Astrocyte of the hippocampus (primary cell): ENCODE measurements around the gene USP12.

Experiments
- DNase-seq: peaks from one replicate; pipeline ENCODE4 v3.0.0; 2011; ENCODE audit warnings: low read depth, low spot score

USP12 gene

GRCh38 chr13:27186295-27186694 lies 14.7 kb upstream of the USP12 start:
- no peak for DNase-seq

DNA sequence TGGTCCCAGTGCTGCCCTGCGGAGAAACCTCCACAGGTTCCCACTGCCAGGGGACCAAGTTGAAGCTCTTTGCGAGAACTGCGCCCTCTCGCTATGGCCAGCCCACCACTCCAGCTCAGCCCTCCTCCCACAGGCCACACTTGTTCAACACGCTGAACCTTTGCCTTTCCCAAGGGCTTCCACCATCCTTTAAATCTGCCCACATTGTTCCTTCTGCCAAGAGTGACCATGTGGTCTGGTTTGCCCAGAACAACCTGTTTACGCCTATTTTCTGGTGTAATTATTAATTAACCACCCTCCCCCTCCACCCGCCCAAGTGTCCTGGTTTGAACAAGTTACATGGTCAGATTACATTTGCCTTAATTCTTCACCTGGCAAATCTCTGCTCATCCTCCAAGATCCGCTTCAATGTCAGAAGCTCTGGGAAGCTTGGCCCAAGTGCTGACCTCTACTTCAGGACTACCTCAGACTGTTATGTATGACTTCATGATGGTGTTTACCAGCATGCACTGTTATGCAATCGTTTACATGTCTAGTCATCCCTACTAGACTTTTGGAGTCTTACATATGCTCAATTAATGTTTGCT lies 12.0 kb upstream of the USP12 start:
- DNase-seq: no peak

DNA sequence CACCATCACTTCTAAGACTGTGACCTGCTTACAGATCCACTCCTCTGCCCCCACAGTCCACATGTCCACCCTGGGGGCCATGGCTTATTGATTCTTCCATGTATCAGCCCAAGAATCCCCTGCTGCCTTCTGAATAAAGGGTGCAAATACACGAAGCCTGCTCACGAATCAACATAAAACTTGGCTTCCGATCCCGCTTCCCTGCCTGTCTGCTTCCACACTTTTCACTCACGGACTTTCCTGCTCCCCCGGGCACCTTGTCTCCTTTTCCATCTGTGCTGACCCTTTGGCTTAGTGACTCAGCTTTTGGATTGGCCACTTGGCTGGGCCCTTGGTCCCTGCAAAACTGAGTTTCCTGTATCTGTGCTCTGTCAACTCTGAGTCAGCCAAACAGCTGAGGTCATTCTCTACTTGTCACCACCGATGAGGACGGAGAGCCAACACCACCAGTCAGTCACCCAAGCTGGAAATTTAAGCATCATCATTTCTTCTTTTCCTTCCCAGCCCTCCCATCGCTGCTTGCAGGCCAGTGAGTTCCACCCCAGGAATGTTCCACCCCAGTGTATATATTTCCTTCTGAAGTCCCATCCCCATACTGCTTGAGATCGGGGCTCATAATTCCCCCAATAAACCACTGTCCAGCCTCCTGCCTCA lies 11.4 kb upstream of the USP12 start:
- peak; percentile 81 for DNase-seq

- no peak for DNase-seq
Observed at GRCh38 chr13:27182054-27182453, 10.4 kb upstream of the USP12 start.

DNA sequence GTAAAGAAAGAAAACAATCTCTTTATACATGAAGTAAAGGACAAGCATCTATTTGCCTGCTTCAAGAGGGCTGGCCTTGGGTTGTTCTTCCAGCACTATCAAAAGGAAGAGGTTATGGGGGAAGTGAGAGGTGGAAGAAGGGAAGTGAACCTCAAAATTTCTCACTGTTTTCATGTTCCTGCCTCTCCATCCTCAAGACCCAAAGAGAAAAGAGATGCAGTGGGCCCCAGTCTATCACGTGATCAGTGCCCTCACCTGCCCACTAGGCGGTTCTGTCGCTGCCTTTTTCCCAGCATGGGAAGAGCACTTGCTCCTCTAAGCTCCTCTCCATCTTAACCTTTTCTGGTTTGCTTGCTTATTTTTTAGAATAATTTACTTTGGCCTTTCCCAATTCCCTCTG lies 6.2 kb upstream of the USP12 start:
- DNase-seq: no peak

- DNase-seq: no peak
Observed at GRCh38 chr13:27176470-27177410, 5.1 kb upstream of the USP12 start.

DNA sequence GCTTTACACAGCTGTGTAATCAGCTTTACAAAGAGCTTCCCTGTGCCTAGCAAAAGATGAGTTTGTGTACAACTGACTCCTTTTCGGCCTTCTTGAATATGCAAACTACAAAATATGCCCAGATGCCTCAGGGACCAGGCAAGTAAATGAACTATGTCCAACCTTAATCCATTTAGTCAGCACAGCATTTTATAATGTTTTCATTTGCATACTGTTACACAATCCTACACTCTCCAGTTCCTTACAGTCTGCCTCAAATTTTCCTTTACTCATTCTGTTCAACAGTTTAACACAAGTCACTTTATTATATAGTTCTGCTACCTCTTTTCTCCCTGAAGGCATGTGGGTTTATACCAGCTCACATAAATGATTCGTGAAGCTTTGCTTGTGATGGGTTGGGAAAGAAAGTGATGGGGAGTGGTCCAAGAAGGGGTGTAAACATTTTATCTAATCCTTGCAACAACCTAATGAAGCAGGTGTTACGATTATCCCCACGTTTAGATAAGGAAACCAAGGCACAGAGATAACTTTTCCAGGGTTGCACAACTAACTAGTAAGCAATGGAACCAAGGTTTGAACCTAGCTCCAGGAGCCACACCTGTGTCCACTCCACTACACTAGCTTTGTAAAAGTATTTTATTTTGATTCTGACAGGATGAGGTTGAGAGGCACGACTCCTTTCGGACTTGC lies 3.3 kb upstream of the USP12 start:
- no peak for DNase-seq

DNA sequence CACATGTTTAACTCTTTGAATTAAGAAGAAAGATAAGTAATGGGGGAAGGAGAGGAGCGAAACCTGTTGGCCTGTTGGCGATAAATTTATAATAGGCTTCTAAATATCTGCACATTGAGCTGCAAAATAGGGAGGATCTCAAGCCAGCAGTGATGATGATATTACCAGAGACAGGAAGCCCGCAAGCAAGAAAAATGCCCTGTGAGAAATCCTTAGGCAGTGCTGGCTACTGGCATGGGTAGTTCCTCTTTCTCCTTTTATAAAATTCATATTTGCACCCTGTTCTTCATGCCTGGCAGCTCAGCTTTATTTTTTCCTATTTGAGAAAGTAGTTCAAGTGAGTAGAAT lies 858 bp upstream of the USP12 start:
- DNase-seq: no peak

- peak; percentile 98 for DNase-seq
Observed at GRCh38 chr13:27171827-27172494, 350 bp upstream of the USP12 start.

- DNase-seq: peak; percentile 69
Observed at GRCh38 chr13:27170516-27171243, 931 bp downstream of the USP12 start.

- DNase-seq: no peak
Observed at GRCh38 chr13:27170221-27170515, 1.4 kb downstream of the USP12 start.

- DNase-seq: no peak
Observed at GRCh38 chr13:27168906-27169657, 2.5 kb downstream of the USP12 start.

DNA sequence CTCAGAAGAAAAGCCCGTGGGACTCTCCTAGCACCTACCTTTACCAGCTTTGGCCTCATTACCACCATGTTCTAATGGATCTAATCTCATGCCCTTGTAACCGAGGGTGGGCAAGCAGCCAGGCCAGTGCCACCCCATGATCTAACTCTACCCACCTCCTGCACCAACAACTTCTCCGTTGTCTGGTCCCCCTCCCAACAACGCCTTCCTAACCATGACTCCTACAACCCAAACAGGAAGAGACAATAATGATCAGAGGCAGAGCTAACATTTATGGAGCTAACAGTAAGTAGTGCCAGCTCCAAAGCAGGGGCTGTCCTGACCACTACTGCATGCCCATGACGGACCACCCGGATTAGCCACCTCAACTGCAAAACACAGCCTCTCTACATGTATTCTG lies 3.5 kb downstream of the USP12 start:
- no peak for DNase-seq

- DNase-seq: no peak
Observed at GRCh38 chr13:27166313-27166712, 5.3 kb downstream of the USP12 start.

DNA sequence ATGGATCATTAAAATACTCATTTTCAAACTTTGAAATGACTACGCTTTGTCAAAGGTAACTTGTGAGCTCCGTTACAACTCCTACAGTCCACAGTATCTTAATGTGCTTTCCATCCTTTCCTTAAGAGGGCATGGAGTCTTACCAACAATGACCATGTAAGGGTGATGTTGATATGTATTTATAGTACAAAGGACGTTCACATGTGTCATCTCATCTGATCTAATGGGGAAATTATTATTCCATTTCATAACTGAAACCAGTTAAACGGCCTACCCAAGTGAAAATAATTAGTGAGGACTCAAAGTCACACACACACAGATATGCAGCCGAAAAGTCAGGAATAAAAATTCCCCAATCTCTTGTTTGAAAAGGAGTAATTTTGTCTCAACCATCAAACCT lies 9.6 kb downstream of the USP12 start:
- no peak for DNase-seq

GRCh38 chr13:27161423-27161822 lies 10.2 kb downstream of the USP12 start:
- DNase-seq: no peak

GRCh38 chr13:27160657-27161295 lies 10.8 kb downstream of the USP12 start:
- DNase-seq: no peak

GRCh38 chr13:27159806-27160563 lies 11.6 kb downstream of the USP12 start:
- no peak for DNase-seq

- DNase-seq: no peak
Observed at GRCh38 chr13:27158335-27158734, 13.3 kb downstream of the USP12 start.
